Neuronal stem cell (in vitro differentiated cells): ENCODE data around the gene SLC16A3.

Experiments
- DNase-seq: peaks from one replicate; pipeline ENCODE4 v3.0.0-alpha.2; 2013; ENCODE audit warnings: low spot score
- H2AFZ ChIP-seq: one replicate; pipeline ENCODE4 v1.6.1; 2013; ENCODE audit warnings: mild to moderate bottlenecking, low read length, inconsistent platforms
- H2AK5ac ChIP-seq: 2 replicates; pipeline ENCODE4 v1.6.1; 2013; ENCODE audit warnings: low read depth, mild to moderate bottlenecking, inconsistent platforms, low read length, moderate library complexity, mixed read lengths
- H2BK120ac ChIP-seq: 2 replicates; pipeline ENCODE4 v1.6.1; 2013; ENCODE audit warnings: low read depth, mild to moderate bottlenecking, inconsistent platforms, low read length, moderate library complexity, mixed read lengths
- H2BK12ac ChIP-seq: one replicate; pipeline ENCODE4 v1.6.1; 2013; ENCODE audit warnings: low read length, inconsistent platforms
- H2BK15ac ChIP-seq: 2 replicates; pipeline ENCODE4 v1.6.1; 2013; ENCODE audit warnings: mild to moderate bottlenecking, low read length, inconsistent platforms, mixed read lengths
- H2BK5ac ChIP-seq: one replicate; pipeline ENCODE4 v1.6.1; 2013; ENCODE audit warnings: inconsistent platforms, mild to moderate bottlenecking, low read length, moderate library complexity
- H3K14ac ChIP-seq: one replicate; pipeline ENCODE4 v1.6.1; 2013; ENCODE audit warnings: low read length, inconsistent platforms
- H3K18ac ChIP-seq: 2 replicates; pipeline ENCODE4 v1.6.1; 2013; ENCODE audit warnings: low read length, inconsistent platforms
- H3K23ac ChIP-seq: 2 replicates; pipeline ENCODE4 v1.6.1; 2013; ENCODE audit warnings: low read depth, mild to moderate bottlenecking, mixed read lengths, low read length, inconsistent platforms; ENCODE audit not compliant: poor library complexity
- H3K27ac ChIP-seq: replicated peaks from 3 replicates; pipeline ENCODE4 v1.5.1; 2013; ENCODE audit warnings: low read length, inconsistent platforms
- H3K27me3 ChIP-seq, 3 experiments: 2 replicates each; pipeline ENCODE4 v1.6.1; 2013; ENCODE audit warnings: low read length in 3 of 3, mild to moderate bottlenecking in 2 of 3, inconsistent platforms in 1 of 3, low read depth in 1 of 3, mixed read lengths in 1 of 3, moderate library complexity in 1 of 3; ENCODE audit not compliant: control insufficient read depth in 3 of 3, insufficient read depth in 3 of 3
- H3K36me3 ChIP-seq, 2 donors: replicated peaks in 1 of 2; 2 replicates each; pipeline ENCODE4 v1.6.1; 2013; ENCODE audit warnings: low read length in 2 of 2; ENCODE audit not compliant: control insufficient read depth in 2 of 2, insufficient read depth in 2 of 2
- H3K4ac ChIP-seq: 2 replicates; pipeline ENCODE4 v1.6.1; 2013; ENCODE audit warnings: inconsistent platforms, mild to moderate bottlenecking, low read length, moderate library complexity
- H3K4me1 ChIP-seq, 2 donors: 1 replicate in 1 of 2; 2 replicates in 1 of 2; pipeline ENCODE4 v1.6.1; 2013; ENCODE audit warnings: low read length in 2 of 2, low read depth in 1 of 2; ENCODE audit not compliant: control insufficient read depth in 2 of 2, insufficient read depth in 1 of 2
- H3K4me2 ChIP-seq: one replicate; pipeline ENCODE4 v1.6.1; 2013; ENCODE audit warnings: mild to moderate bottlenecking, low read length, inconsistent platforms; ENCODE audit not compliant: insufficient read depth, poor library complexity, severe bottlenecking
- H3K4me3 ChIP-seq, 2 donors: 2 replicates each; pipeline ENCODE4 v1.5.1; 2013; ENCODE audit warnings: low read length in 2 of 2, mild to moderate bottlenecking in 2 of 2, inconsistent platforms in 1 of 2, moderate library complexity in 1 of 2
- H3K79me1 ChIP-seq: one replicate; pipeline ENCODE4 v1.6.1; 2013; ENCODE audit warnings: low read depth, mild to moderate bottlenecking, inconsistent platforms, low read length, moderate library complexity
- H3K9ac ChIP-seq: one replicate; pipeline ENCODE4 v1.6.1; 2013; ENCODE audit warnings: mild to moderate bottlenecking, low read depth, low read length, inconsistent platforms; ENCODE audit not compliant: poor library complexity
- H3K9me3 ChIP-seq, 2 donors: replicated peaks in 1 of 2; 2 replicates each; pipeline versions ENCODE3 to v1.6.1; 2013; ENCODE audit warnings: low read length in 2 of 2, mild to moderate bottlenecking in 2 of 2, inconsistent platforms in 1 of 2, low read depth in 1 of 2, mixed read lengths in 1 of 2, moderate library complexity in 1 of 2; ENCODE audit not compliant: control insufficient read depth in 2 of 2, insufficient read depth in 1 of 2
- H4K8ac ChIP-seq: one replicate; pipeline ENCODE4 v1.6.1; 2013; ENCODE audit warnings: low read depth, mild to moderate bottlenecking, inconsistent platforms, low read length, moderate library complexity
- H4K91ac ChIP-seq: one replicate; pipeline ENCODE4 v1.6.1; 2013; ENCODE audit warnings: low read length, low read depth, mild to moderate bottlenecking, inconsistent platforms; ENCODE audit not compliant: poor library complexity
- WGBS, 2 donors: extraction: QIAGEN DNeasy Blood & Tissue Kit; methylation state at CpG; one replicate each; pipeline ENCODE4 v1.1.7; 2013; ENCODE audit warnings: missing lambda C conversion rate in 2 of 2, mixed read lengths in 1 of 2; ENCODE audit not compliant: insufficient read length in 2 of 2, insufficient replicate concordance in 1 of 2; ENCODE audit errors: extremely low coverage in 2 of 2; 5-methylcytosine and 5-hydroxymethylcytosine counted together

SLC16A3 gene

GRCh38 chr17:82180776-82181528, 47.9 kb upstream of the SLC16A3 start:
- H3K9ac ChIP-seq, result no peak overlapping the region
- H2BK12ac ChIP-seq, result no peak overlapping the region
- H4K91ac ChIP-seq, result no peak overlapping the region
- H3K27me3 ChIP-seq, result no peaks in the 10 kb centered on the region
- no peak overlapping the region for H3K4me2 ChIP-seq
- WGBS, 2 donors, result no CpG with 5 or more reads among the region's 31 CpGs
- H3K27ac ChIP-seq, result no peak overlapping the region
- no peak overlapping the region for H3K4ac ChIP-seq
- H3K14ac ChIP-seq, result no peak overlapping the region
- H3K18ac ChIP-seq, result no peak overlapping the region
- H3K23ac ChIP-seq, result no peak overlapping the region
- H3K4me3 ChIP-seq, result no peak overlapping the region
- H3K79me1 ChIP-seq, result no peaks in the 10 kb centered on the region
- no peak overlapping the region for H4K8ac ChIP-seq
- H2AFZ ChIP-seq, result no peak overlapping the region
- no peak overlapping the region for H2BK5ac ChIP-seq
- H2BK120ac ChIP-seq, result no peak overlapping the region
- H2BK15ac ChIP-seq, result no peak overlapping the region
- H3K9me3 ChIP-seq, result no peaks in the 10 kb centered on the region
- H2AK5ac ChIP-seq, result no peak overlapping the region
- H3K36me3 ChIP-seq, result peaks cover 21 to 73% of the 10 kb centered on the region in 2 donors
- no peak for DNase-seq
- no peaks in the 10 kb centered on the region for H3K4me1 ChIP-seq

- H2AFZ ChIP-seq, result no peak overlapping the region
- H3K4ac ChIP-seq, result no peak overlapping the region
- no peak for DNase-seq
- H3K27ac ChIP-seq, result no peak overlapping the region
- peaks cover 17 to 63% of the 10 kb centered on the region in 2 donors for H3K36me3 ChIP-seq
- no peak overlapping the region for H3K23ac ChIP-seq
- no peak overlapping the region for H3K9ac ChIP-seq
- no peak overlapping the region for H3K14ac ChIP-seq
- WGBS, 2 donors, result no CpG with 5 or more reads among the region's 5 CpGs
- H3K27me3 ChIP-seq, result no peaks in the 10 kb centered on the region
- H3K9me3 ChIP-seq, result peaks cover 0 to 2% of the 10 kb centered on the region in 2 donors
- H2BK5ac ChIP-seq, result no peak overlapping the region
- H4K8ac ChIP-seq, result no peak overlapping the region
- no peak overlapping the region for H2BK12ac ChIP-seq
- no peaks in the 10 kb centered on the region for H3K79me1 ChIP-seq
- no peak overlapping the region for H3K18ac ChIP-seq
- no peak overlapping the region for H2BK15ac ChIP-seq
- no peak overlapping the region for H3K4me3 ChIP-seq
- no peak overlapping the region for H4K91ac ChIP-seq
- no peak overlapping the region for H3K4me2 ChIP-seq
- no peak overlapping the region for H2AK5ac ChIP-seq
- no peaks in the 10 kb centered on the region for H3K4me1 ChIP-seq
- H2BK120ac ChIP-seq, result no peak overlapping the region
Observed at GRCh38 chr17:82184761-82185160, 44.1 kb upstream of the SLC16A3 start.

- Histone ChIP-seq H3K9ac (no peak overlapping the region), H3K23ac (no peak overlapping the region), H3K27ac (no peak overlapping the region), H2BK5ac (no peak overlapping the region), H3K9me3 (peaks cover 0 to 2% of the 10 kb centered on the region in 2 donors), H3K18ac (no peak overlapping the region), H2BK15ac (no peak overlapping the region), H3K14ac (no peak overlapping the region), H2AFZ (no peak overlapping the region), H3K4me1 (no peaks in the 10 kb centered on the region), H2AK5ac (no peak overlapping the region), H4K91ac (no peak overlapping the region), H3K27me3 (no peaks in the 10 kb centered on the region), H3K79me1 (no peaks in the 10 kb centered on the region), H3K4me2 (no peak overlapping the region), H2BK12ac (no peak overlapping the region), H3K4me3 (no peak overlapping the region), H2BK120ac (no peak overlapping the region), H3K4ac (no peak overlapping the region), H3K36me3 (peaks cover 15 to 63% of the 10 kb centered on the region in 2 donors), H4K8ac (no peak overlapping the region)
- DNase-seq, result no peak
- WGBS, 2 donors, result no CpG with 5 or more reads among the region's 15 CpGs
Observed at GRCh38 chr17:82186221-82186620, 42.6 kb upstream of the SLC16A3 start.

- no peak overlapping the region for H2BK12ac ChIP-seq
- no CpG with 5 or more reads among the region's 23 CpGs for WGBS, 2 donors
- no peak overlapping the region for H3K4ac ChIP-seq
- H2AK5ac ChIP-seq, result no peak overlapping the region
- no peak overlapping the region for H3K4me3 ChIP-seq
- DNase-seq, result no peak
- no peak overlapping the region for H3K18ac ChIP-seq
- no peaks in the 10 kb centered on the region for H3K27me3 ChIP-seq
- H3K9me3 ChIP-seq, result peaks cover 0 to 2% of the 10 kb centered on the region in 2 donors
- H3K14ac ChIP-seq, result no peak overlapping the region
- H4K91ac ChIP-seq, result no peak overlapping the region
- H3K79me1 ChIP-seq, result no peaks in the 10 kb centered on the region
- no peak overlapping the region for H3K27ac ChIP-seq
- H3K36me3 ChIP-seq, result peaks cover 18 to 64% of the 10 kb centered on the region in 2 donors
- no peak overlapping the region for H3K9ac ChIP-seq
- H2BK120ac ChIP-seq, result no peak overlapping the region
- no peak overlapping the region for H4K8ac ChIP-seq
- no peak overlapping the region for H2BK15ac ChIP-seq
- no peaks in the 10 kb centered on the region for H3K4me1 ChIP-seq
- H3K4me2 ChIP-seq, result no peak overlapping the region
- H3K23ac ChIP-seq, result no peak overlapping the region
- no peak overlapping the region for H2BK5ac ChIP-seq
- H2AFZ ChIP-seq, result no peak overlapping the region
Observed at GRCh38 chr17:82187500-82187899, 41.3 kb upstream of the SLC16A3 start.
